Measurements from ENCODE around the gene SLC35F6. TPM values are rescaled to one million over a fixed set of nuclear protein-coding genes. Genes with fewer than 3 reads are reported as not detected.

The SLC35F6 gene
- total and polyA plus RNA-seq, 3 experiments from 2014 or later: 6.7 to 12.1 (median 11.5) TPM

DNA sequence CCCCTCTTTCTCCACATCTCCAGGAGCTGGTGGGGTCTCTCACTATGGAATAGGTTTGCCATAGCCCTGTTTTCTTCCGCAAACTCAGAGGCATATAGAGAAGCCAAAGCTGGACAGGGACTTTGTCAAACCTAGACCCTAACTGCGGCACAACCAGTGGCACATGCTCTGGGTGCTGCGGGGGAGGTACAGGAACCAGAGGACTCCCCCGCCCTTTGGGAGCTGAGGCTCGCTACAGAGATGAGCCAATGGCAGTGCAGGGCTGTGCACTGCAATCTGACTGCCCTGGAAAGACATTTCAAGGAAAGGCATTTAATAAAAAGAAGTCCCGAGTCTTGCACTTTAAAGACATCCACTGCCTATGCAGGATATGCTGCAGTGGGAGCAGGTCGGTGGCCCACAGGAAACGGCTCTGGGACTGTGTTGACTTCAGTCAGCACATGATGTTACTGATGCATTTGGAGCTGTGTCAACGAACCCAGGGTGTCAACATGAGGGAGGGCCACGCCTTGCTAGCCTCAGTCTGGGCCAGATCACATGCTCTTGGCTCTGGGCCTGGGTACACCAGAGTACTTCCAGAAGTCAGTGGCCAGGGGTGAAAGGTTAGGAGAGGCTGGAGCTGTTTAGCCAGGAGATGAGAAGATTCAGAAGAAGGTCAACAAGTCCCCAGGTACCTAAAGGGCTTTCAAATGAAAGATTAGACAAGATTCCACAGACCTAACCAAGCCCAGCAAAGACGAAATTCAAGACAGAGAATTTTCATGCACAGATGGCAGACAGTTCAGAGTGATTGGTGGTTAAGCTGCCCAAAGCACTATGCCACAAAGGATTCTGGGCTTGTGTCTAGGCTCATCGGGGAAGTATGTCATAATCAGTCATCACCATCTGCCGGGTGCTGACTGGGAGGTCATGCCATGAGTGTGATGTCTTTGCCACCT, 8.2 kb downstream of the SLC35F6 start:
- POLR2A ChIA-PET: interaction anchor here (1.0 kb wide), 1 partner anchor 9 kb away, joined by 3 read pairs; the partner anchor contains the start of gene SLC35F6
- peak overlapping the region in 6 of 7 donors; percentile 6 to 75 (median 30) for H3K4me3 Mint-ChIP-seq
- H3K27ac ChIP-seq (ENCODE audit: low read depth, low read length): peak overlapping the region; percentile 41
- peaks cover 0 to 46% (median 6%) of the 10 kb centered on the region in 3 donors for H3K36me3 Mint-ChIP-seq
- H3K27me3 ChIP-seq (ENCODE audit: insufficient read depth, low read length, poor library complexity, severe bottlenecking): no peaks in the 10 kb centered on the region
- CTCF ChIA-PET: no interaction called here
- peaks cover 35 to 56% (median 41%) of the 10 kb centered on the region in 3 donors for H3K4me1 Mint-ChIP-seq
- peaks cover 31% of the 10 kb centered on the region for H3K36me3 ChIP-seq (ENCODE audit: insufficient read depth, low read length)
- peak overlapping the region; percentile 67 to 98 (median 88) for H3K27ac Mint-ChIP-seq
- H3K9me3 ChIP-seq (ENCODE audit: low read length): no peaks in the 10 kb centered on the region
- peak overlapping the region; percentile 11 for H3K4me3 ChIP-seq (ENCODE audit: low read length)
- no peaks in the 10 kb centered on the region for H3K9me3 Mint-ChIP-seq
- H3K27me3 Mint-ChIP-seq: no peaks in the 10 kb centered on the region
- peak; percentile 24 to 65 (median 51) for DNase-seq
- H3K4me1 ChIP-seq (ENCODE audit: insufficient read depth, low read length): peaks cover 36% of the 10 kb centered on the region

DNA sequence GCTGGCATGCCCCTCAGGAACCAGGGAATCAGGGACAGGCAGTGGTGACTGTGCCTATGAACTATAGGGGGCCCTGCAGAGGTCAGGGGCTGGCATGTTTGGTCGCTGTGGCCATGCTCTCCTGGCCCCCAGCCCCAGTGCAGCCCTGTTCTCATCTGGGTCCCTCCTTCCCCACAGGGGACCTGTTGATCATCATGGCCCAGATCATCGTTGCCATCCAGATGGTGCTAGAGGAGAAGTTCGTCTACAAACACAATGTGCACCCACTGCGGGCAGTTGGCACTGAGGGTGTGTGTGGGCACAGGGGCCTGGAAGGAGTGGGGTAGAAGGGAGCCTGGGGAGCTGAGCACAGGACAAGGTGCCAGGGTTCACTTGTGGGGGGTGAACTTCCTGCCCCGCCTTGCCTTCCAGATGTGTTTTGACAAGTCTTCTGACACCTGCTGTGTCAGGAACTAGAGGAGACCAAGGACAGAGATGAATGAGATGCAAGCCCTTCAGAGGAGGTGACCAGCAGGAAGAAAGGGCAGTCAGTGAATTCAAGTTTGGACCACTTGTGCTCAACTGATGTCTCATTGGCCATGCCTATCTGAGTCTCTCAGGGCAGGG, 12.2 kb downstream of the SLC35F6 start:
- H3K4me1 ChIP-seq (ENCODE audit: insufficient read depth, low read length): peaks cover 18% of the 10 kb centered on the region
- POLR2A ChIA-PET: interaction anchor here (0.5 kb wide), 1 partner anchor 1835 kb away, joined by 3 read pairs; no protein-coding TSS in a partner anchor
- H3K4me3 ChIP-seq (ENCODE audit: low read length): no peak overlapping the region
- no peak overlapping the region for H3K4me3 Mint-ChIP-seq
- no peaks in the 10 kb centered on the region for H3K27me3 Mint-ChIP-seq
- CTCF ChIA-PET: interaction anchor here (1.3 kb wide), 1 partner anchor 9 kb away, joined by 3 read pairs; the partner anchor contains the start of gene CENPA
- H3K27ac ChIP-seq (ENCODE audit: low read depth, low read length): no peak overlapping the region
- H3K27me3 ChIP-seq (ENCODE audit: insufficient read depth, low read length, poor library complexity, severe bottlenecking): no peaks in the 10 kb centered on the region
- peaks cover 22 to 23% (median 23%) of the 10 kb centered on the region in 3 donors for H3K4me1 Mint-ChIP-seq
- no peaks in the 10 kb centered on the region for H3K9me3 ChIP-seq (ENCODE audit: low read length)
- H3K36me3 Mint-ChIP-seq: peaks cover 0 to 78% (median 8%) of the 10 kb centered on the region in 3 donors
- DNase-seq: no peak
- no peaks in the 10 kb centered on the region for H3K9me3 Mint-ChIP-seq
- H3K36me3 ChIP-seq (ENCODE audit: insufficient read depth, low read length): peaks cover 49% of the 10 kb centered on the region
- H3K27ac Mint-ChIP-seq: peak overlapping the region in 2 of 8 donors; percentile 19 to 84

DNA sequence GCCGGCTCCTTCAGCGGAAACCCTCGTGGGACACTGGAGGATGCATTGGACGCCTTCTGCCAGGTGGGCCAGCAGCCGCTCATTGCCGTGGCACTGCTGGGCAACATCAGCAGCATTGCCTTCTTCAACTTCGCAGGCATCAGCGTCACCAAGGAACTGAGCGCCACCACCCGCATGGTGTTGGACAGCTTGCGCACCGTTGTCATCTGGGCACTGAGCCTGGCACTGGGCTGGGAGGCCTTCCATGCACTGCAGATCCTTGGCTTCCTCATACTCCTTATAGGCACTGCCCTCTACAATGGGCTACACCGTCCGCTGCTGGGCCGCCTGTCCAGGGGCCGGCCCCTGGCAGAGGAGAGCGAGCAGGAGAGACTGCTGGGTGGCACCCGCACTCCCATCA, 14.0 kb downstream of the SLC35F6 start:
- no peak for DNase-seq
- H3K27ac ChIP-seq (ENCODE audit: low read depth, low read length): no peak overlapping the region
- H3K36me3 ChIP-seq (ENCODE audit: insufficient read depth, low read length): peaks cover 49% of the 10 kb centered on the region
- Mint-ChIP-seq H3K9me3 (no peaks in the 10 kb centered on the region), H3K4me3 (no peak overlapping the region), H3K4me1 (peaks cover 5 to 6% (median 5%) of the 10 kb centered on the region in 3 donors), H3K27ac (no peak overlapping the region), H3K36me3 (peaks cover 0 to 71% (median 6%) of the 10 kb centered on the region in 3 donors), H3K27me3 (no peaks in the 10 kb centered on the region)
- CTCF ChIA-PET: interaction anchor here (0.8 to 1.3 kb wide), 2 partner anchors 9 to 13 kb away, joined by 3 read pairs; no protein-coding TSS in a partner anchor
- H3K9me3 ChIP-seq (ENCODE audit: low read length): no peaks in the 10 kb centered on the region
- POLR2A ChIA-PET: no interaction called here
- no peaks in the 10 kb centered on the region for H3K4me1 ChIP-seq (ENCODE audit: insufficient read depth, low read length)
- no peaks in the 10 kb centered on the region for H3K27me3 ChIP-seq (ENCODE audit: insufficient read depth, low read length, poor library complexity, severe bottlenecking)
- H3K4me3 ChIP-seq (ENCODE audit: low read length): no peak overlapping the region

DNA sequence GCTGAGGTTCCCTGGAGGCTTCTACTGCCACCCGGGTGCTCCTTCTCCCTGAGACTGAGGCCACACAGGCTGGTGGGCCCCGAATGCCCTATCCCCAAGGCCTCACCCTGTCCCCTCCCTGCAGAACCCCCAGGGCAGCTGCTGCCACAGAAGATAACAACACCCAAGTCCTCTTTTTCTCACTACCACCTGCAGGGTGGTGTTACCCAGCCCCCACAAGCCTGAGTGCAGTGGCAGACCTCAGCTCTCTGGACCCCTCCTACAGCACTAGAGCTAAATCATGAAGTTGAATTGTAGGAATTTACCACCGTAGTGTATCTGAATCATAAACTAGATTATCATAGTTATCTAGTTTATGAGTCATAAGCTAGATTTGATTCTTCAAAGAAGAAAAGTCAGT, 14.4 kb downstream of the SLC35F6 start:
- no peak overlapping the region for H3K4me3 Mint-ChIP-seq
- no peak for DNase-seq
- no peaks in the 10 kb centered on the region for H3K4me1 ChIP-seq (ENCODE audit: insufficient read depth, low read length)
- ChIA-PET CTCF (interaction anchor here (0.8 kb wide), 1 partner anchor 13 kb away, joined by 3 read pairs; no protein-coding TSS in a partner anchor), POLR2A (no interaction called here)
- peaks cover 49% of the 10 kb centered on the region for H3K36me3 ChIP-seq (ENCODE audit: insufficient read depth, low read length)
- no peaks in the 10 kb centered on the region for H3K9me3 ChIP-seq (ENCODE audit: low read length)
- no peak overlapping the region for H3K27ac ChIP-seq (ENCODE audit: low read depth, low read length)
- peaks cover 5 to 6% (median 5%) of the 10 kb centered on the region in 3 donors for H3K4me1 Mint-ChIP-seq
- no peak overlapping the region for H3K4me3 ChIP-seq (ENCODE audit: low read length)
- peaks cover 0 to 71% (median 6%) of the 10 kb centered on the region in 3 donors for H3K36me3 Mint-ChIP-seq
- no peaks in the 10 kb centered on the region for H3K9me3 Mint-ChIP-seq
- H3K27me3 Mint-ChIP-seq: no peaks in the 10 kb centered on the region
- H3K27me3 ChIP-seq (ENCODE audit: insufficient read depth, low read length, poor library complexity, severe bottlenecking): no peaks in the 10 kb centered on the region
- no peak overlapping the region for H3K27ac Mint-ChIP-seq

DNA sequence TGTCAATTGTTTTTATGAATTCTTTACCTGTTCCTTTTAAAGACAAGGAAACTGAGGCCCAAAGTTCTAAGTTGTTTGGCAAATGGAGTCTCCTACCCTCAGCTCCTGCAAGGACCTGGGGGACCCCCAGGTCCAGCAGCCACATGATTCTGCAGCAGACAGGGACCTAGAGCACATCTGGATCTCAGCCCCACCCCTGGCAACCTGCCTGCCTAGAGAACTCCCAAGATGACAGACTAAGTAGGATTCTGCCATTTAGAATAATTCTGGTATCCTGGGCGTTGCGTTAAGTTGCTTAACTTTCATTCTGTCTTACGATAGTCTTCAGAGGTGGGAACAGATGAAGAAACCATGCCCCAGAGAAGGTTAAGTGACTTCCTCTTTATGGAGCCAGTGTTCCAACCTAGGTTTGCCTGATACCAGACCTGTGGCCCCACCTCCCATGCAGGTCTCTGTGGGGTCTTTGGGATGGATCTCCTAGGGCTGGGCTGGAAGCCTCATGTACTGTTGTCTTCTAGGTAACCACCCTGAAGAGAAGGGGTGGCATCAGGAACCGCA, 16.2 kb downstream of the SLC35F6 start:
- no peaks in the 10 kb centered on the region for H3K27me3 ChIP-seq (ENCODE audit: insufficient read depth, low read length, poor library complexity, severe bottlenecking)
- Mint-ChIP-seq H3K4me1 (peaks cover 6 to 8% (median 7%) of the 10 kb centered on the region in 3 donors), H3K9me3 (no peaks in the 10 kb centered on the region), H3K27ac (no peak overlapping the region), H3K27me3 (no peaks in the 10 kb centered on the region), H3K4me3 (peak overlapping the region in 1 of 7 donors; percentile 32), H3K36me3 (peaks cover 0 to 55% (median 6%) of the 10 kb centered on the region in 3 donors)
- H3K9me3 ChIP-seq (ENCODE audit: low read length): no peaks in the 10 kb centered on the region
- ChIA-PET POLR2A (no interaction called here), CTCF (no interaction called here)
- H3K4me3 ChIP-seq (ENCODE audit: low read length): no peak overlapping the region
- no peak for DNase-seq
- H3K36me3 ChIP-seq (ENCODE audit: insufficient read depth, low read length): peaks cover 34% of the 10 kb centered on the region
- H3K27ac ChIP-seq (ENCODE audit: low read depth, low read length): no peak overlapping the region
- peaks cover 5% of the 10 kb centered on the region for H3K4me1 ChIP-seq (ENCODE audit: insufficient read depth, low read length)

DNA sequence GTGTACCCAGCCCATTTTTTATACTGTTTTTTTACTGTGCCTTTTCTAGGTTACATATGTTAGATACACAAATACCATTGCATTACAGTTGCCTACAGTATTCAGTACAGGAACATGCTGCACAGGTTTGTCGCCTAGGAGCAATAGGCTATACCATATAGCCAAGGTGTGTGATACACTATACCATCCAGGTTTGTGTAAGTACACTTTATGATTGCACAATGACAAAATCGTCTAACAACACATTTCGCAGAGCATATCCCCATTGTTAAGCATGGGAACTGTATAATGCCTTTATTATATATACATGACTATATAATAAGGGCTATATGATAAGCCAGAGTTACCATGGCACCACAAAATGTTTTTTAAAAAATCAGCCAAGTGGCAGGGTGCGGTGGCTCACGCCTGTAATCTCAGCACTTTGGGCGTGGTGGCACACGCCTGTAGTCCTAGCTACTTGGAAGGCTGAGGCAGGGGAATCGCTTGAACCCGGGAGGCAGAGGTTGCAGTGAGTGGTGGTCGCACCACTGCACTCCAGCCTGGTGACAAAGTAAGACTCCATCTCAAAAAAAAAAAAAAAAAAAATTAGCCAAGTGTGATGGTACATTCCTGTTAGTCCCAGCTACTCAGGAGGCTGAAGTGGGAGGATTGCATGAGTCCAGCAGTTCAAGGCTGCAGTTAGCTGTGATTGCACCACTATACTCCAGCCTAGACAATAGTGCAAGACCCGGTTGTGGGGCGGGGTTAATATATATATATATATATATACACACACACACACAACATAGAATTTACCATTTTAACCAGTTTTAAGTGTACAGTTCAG, 19.0 kb downstream of the SLC35F6 start:
- peaks cover 6% of the 10 kb centered on the region for H3K4me1 ChIP-seq (ENCODE audit: insufficient read depth, low read length)
- Mint-ChIP-seq H3K27ac (peak overlapping the region in 2 of 8 donors; percentile 35 to 54), H3K36me3 (peaks cover 0 to 30% (median 2%) of the 10 kb centered on the region in 3 donors), H3K4me1 (peaks cover 8 to 15% (median 15%) of the 10 kb centered on the region in 3 donors), H3K9me3 (no peaks in the 10 kb centered on the region), H3K27me3 (peaks cover 3 to 8% of the 10 kb centered on the region in 2 donors), H3K4me3 (peak overlapping the region in 1 of 7 donors; percentile 12)
- H3K27ac ChIP-seq (ENCODE audit: low read depth, low read length): no peak overlapping the region
- ChIA-PET CTCF (no interaction called here), POLR2A (interaction anchor here (0.7 to 0.9 kb wide), 3 partner anchors 18 to 155 kb away, joined by 3 to 10 read pairs (median 9); no protein-coding TSS in a partner anchor)
- H3K4me3 ChIP-seq (ENCODE audit: low read length): no peak overlapping the region
- H3K36me3 ChIP-seq (ENCODE audit: insufficient read depth, low read length): peaks cover 12% of the 10 kb centered on the region
- no peak for DNase-seq
- H3K9me3 ChIP-seq (ENCODE audit: low read length): no peaks in the 10 kb centered on the region
- no peaks in the 10 kb centered on the region for H3K27me3 ChIP-seq (ENCODE audit: insufficient read depth, low read length, poor library complexity, severe bottlenecking)

DNA sequence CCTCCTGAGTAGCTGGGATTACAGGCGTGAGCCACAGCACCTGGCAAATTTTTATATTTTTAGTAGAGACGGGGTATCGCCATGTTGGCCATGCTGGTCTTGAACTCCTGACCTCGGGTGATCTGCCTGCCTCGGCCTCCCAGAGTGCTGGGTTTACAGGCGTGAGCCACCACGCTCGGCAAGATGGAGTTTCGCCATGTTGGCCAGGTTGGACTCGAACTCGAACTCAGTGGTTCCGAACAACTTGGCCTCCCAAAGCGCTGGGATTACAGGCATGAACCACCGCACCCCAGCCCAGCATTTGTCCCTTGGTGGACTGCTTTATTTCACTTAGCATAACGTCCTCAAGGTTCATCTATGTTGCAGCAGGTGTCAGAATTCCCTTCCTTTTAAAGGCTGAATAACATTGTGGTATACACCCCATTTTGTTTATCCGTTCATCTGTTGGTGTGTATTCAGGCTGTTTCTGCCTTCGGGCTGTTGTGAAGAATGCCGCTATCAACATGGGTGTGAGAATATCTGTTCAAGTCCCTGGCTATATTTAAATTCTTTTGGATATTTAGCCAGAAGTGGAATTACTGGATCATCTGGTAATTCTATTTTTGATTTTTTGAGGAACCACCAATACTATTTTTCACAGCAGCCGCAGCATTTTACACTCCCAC, 20.6 kb downstream of the SLC35F6 start:
- Histone ChIP-seq H3K4me3 (ENCODE audit: low read length) (peak overlapping the region; percentile 71), H3K9me3 (ENCODE audit: low read length) (no peaks in the 10 kb centered on the region), H3K27me3 (ENCODE audit: insufficient read depth, low read length, poor library complexity, severe bottlenecking) (no peaks in the 10 kb centered on the region), H3K4me1 (ENCODE audit: insufficient read depth, low read length) (peaks cover 6% of the 10 kb centered on the region), H3K36me3 (ENCODE audit: insufficient read depth, low read length) (peaks cover 5% of the 10 kb centered on the region), H3K27ac (ENCODE audit: low read depth, low read length) (peak overlapping the region; percentile 45)
- CTCF ChIA-PET: no interaction called here
- no peaks in the 10 kb centered on the region for H3K9me3 Mint-ChIP-seq
- H3K27me3 Mint-ChIP-seq: peaks cover 3 to 8% of the 10 kb centered on the region in 2 donors
- POLR2A ChIA-PET: no interaction called here
- peak overlapping the region in 5 of 8 donors; percentile 17 to 93 (median 59) for H3K27ac Mint-ChIP-seq
- peaks cover 8 to 19% (median 15%) of the 10 kb centered on the region in 3 donors for H3K4me1 Mint-ChIP-seq
- DNase-seq: no peak
- H3K4me3 Mint-ChIP-seq: peak overlapping the region in 6 of 7 donors; percentile 83 to 89 (median 87)
- peaks cover 0 to 17% (median 0%) of the 10 kb centered on the region in 3 donors for H3K36me3 Mint-ChIP-seq

Data from CD8-positive, alpha-beta memory T cell (primary cell).